Measurements from ENCODE around the gene MUC5B. TPM values are rescaled to one million over a fixed set of nuclear protein-coding genes. Genes with fewer than 3 reads are reported as not detected.
"Not testable (repeated sequence)": the region's sequence is repeated elsewhere in the genome, so short reads cannot be mapped to it uniquely, and the experiment has no call there.

MUC5B gene
- total RNA-seq, 1 donor from 2014 or later, result not detected

- no peak for DNase-seq (ENCODE audit: low spot score)
Measured at GRCh38 chr11:1202154-1202775, 20.6 kb upstream of the MUC5B start.

- DNase-seq (ENCODE audit: low spot score), result no peak
Measured at GRCh38 chr11:1202776-1203504, 19.9 kb upstream of the MUC5B start.

- DNase-seq (ENCODE audit: low spot score), result no peak
Measured at GRCh38 chr11:1203505-1204271, 19.2 kb upstream of the MUC5B start.

- no peak for DNase-seq (ENCODE audit: low spot score)
Measured at GRCh38 chr11:1204381-1205101, 18.3 kb upstream of the MUC5B start.

GRCh38 chr11:1205121-1205986 lies 17.5 kb upstream of the MUC5B start:
- DNase-seq (ENCODE audit: low spot score), result no peak

- DNase-seq (ENCODE audit: low spot score), result no peak
Measured at GRCh38 chr11:1205987-1206331, 16.9 kb upstream of the MUC5B start.

- no peak for DNase-seq (ENCODE audit: low spot score)
Measured at GRCh38 chr11:1206391-1207271, 16.2 kb upstream of the MUC5B start.

GRCh38 chr11:1207401-1208143 lies 15.3 kb upstream of the MUC5B start:
- no peak for DNase-seq (ENCODE audit: low spot score)

GRCh38 chr11:1208144-1208393 lies 14.8 kb upstream of the MUC5B start:
- DNase-seq (ENCODE audit: low spot score), result no peak

GRCh38 chr11:1208394-1209261 lies 14.2 kb upstream of the MUC5B start:
- DNase-seq (ENCODE audit: low spot score), result no peak

GRCh38 chr11:1209371-1210057 lies 13.4 kb upstream of the MUC5B start:
- DNase-seq (ENCODE audit: low spot score), result no peak

GRCh38 chr11:1211838-1212237 lies 11.0 kb upstream of the MUC5B start:
- DNase-seq (ENCODE audit: low spot score), result no peak

- DNase-seq (ENCODE audit: low spot score), result not testable (repeated sequence)
Measured at GRCh38 chr11:1215826-1216225, 7.0 kb upstream of the MUC5B start.

GRCh38 chr11:1217151-1217550 lies 5.7 kb upstream of the MUC5B start:
- DNase-seq (ENCODE audit: low spot score), result no peak

- no peak for DNase-seq (ENCODE audit: low spot score)
Measured at GRCh38 chr11:1218256-1218787, 4.5 kb upstream of the MUC5B start.

GRCh38 chr11:1218788-1219445 lies 3.9 kb upstream of the MUC5B start:
- no peak for DNase-seq (ENCODE audit: low spot score)

- no peak for DNase-seq (ENCODE audit: low spot score)
Measured at GRCh38 chr11:1219446-1219833, 3.4 kb upstream of the MUC5B start.

All from ureter (tissue), 1 donor.